Fibroblast of skin of back (primary cell): ENCODE measurements around the gene MARCHF10.

ENCODE experiments used
- DNase-seq: peaks from one replicate; pipeline ENCODE4 v3.0.0-alpha.2; 2013

The MARCHF10 gene

GRCh38 chr17:62753562-62753961, 54.6 kb downstream of the MARCHF10 start:
- DNase-seq: no peak

GRCh38 chr17:62751060-62751691, 56.9 kb downstream of the MARCHF10 start:
- DNase-seq: peak; percentile 15

DNA sequence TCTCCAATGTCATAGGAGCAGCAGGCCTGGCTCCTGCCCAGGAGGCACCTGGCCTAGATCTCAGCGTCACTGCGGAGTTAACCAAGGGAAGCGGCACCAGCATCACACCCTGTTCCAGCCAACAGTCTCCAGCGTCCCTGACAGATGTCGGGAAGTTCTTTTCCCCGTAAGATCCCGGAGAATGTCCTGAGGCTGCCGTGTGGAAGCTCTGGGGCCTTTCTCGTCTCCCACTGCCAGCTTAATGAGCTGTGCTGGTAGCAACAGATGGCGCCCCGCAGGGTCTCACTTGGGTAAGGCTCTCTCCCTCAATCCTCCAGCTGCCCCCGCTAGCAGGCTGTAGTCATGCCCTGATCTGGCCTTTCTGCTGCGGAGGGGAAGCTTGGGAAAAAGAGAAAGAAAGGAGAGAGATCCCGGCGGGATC, 57.5 kb downstream of the MARCHF10 start:
- peak; percentile 13 for DNase-seq

DNA sequence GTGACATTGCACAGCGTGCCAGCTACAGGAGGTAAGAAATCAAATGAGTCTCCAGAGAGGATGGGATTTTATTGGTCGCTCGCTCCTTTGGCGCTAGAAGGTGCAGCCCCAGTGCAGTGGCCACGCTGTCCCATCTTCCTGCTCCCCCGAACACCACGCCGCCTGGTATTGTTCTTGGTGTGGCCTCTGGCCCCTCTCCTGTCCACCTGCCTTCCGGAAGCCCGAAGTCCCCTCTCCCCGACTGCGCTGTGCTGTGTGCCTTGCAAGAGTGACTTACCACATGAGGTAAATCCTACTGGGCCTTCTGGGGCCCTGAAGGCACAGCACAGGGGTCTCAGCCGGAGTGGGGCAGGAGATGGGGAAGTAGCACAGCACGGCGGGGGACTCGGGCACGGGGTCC, 58.2 kb downstream of the MARCHF10 start:
- no peak for DNase-seq

DNA sequence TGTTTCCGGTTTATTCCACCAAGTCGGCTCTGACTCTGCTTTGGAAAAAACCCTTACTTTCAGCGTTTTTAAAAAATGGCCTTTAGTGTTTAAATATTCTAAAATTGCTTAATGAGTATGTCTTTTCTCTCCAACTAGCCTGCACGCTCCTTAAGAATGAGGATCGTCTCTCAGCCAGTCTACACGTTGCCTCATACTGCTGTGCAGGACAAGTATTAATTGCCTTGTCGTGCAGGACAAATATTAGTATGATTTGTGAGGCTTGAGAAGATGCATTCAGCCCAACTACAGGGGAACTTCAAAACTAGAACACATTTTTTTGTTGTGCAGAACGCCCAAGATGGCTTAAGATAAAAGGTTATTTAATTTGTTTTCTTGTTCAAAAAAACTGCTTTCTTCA, 61.2 kb downstream of the MARCHF10 start:
- no peak for DNase-seq

DNA sequence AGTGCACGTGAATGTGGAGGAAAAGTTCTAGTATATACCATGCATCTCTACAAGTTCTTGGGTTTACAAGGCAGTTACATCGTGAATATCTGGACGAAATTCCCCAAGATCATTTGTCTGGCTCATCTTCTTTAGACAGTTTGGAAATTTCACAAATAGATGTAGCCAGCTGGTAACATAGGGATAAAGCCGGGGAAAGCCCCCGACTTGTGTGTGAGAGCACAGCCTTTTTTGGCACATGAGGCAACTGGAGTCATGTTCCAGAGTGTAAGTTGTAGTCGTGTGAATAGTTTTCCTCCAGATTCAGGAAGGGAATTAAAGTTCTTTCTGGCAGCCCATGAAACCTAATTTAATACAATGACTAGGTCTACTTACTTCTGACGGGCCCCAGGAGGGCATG, 62.3 kb downstream of the MARCHF10 start:
- no peak for DNase-seq

- no peak for DNase-seq
These were observed 63.9 kb downstream of the MARCHF10 start for GRCh38 chr17:62744259-62744658.

DNA sequence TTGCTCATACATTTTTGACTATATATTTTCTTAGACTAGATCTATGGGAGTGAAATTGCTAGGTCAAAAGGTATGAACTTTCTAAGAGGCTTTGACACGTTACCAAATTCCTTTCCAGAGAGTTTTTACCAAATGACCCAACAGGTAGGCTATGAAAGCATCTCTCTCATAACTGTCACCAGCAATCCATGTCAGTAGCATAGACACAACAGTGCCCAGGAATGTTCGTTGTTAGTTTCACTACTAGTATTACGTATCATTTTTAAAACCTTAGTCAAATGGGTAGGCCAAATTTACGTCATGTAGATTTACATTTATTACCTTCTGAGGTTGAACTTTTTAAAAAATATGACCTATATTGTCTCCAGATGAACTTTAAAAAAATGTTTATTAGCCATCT, 66.8 kb downstream of the MARCHF10 start:
- DNase-seq: no peak

GRCh38 chr17:62739645-62740388, 68.3 kb downstream of the MARCHF10 start:
- peak; percentile 58 for DNase-seq

GRCh38 chr17:62738281-62738680, 69.8 kb downstream of the MARCHF10 start:
- no peak for DNase-seq

DNA sequence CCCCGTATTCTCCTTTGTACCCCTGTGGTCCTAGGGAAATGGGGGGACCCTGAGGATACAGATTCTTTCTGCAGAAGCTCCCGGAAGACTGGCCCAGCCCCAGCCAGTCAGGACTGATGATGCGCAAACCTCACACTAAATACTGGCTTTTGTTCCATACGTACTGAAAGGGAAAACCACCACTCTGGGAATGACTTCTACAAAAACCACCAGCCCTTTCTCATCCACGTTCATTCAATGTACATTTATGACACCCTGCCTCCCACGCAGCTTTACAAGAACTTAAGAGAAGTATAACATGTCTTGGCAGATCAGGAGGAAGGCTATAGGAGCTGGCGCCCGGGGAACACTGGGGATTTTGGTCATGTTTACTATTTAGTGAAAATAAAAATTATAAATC, 70.6 kb downstream of the MARCHF10 start:
- no peak for DNase-seq

GRCh38 chr17:62735044-62735651, 73.0 kb downstream of the MARCHF10 start:
- DNase-seq: no peak

DNA sequence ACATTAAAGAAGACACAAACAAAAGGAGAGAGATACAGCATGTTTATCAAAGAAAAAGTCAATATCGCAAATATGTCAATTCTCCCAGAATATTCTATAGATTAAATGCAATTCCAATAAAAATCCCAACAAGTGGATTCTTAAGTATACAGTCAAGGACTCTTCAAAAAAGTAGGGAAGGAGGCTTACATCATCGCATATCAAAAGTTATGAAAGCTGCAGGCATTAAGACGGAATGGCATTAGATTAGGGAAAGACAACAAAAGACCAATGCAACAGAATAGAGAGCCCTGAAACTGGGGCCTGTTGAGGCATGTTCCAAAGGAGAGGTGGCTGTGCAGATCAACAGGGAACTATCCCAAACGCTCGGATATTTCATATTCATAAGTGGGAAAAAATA, 76.0 kb downstream of the MARCHF10 start:
- no peak for DNase-seq

DNA sequence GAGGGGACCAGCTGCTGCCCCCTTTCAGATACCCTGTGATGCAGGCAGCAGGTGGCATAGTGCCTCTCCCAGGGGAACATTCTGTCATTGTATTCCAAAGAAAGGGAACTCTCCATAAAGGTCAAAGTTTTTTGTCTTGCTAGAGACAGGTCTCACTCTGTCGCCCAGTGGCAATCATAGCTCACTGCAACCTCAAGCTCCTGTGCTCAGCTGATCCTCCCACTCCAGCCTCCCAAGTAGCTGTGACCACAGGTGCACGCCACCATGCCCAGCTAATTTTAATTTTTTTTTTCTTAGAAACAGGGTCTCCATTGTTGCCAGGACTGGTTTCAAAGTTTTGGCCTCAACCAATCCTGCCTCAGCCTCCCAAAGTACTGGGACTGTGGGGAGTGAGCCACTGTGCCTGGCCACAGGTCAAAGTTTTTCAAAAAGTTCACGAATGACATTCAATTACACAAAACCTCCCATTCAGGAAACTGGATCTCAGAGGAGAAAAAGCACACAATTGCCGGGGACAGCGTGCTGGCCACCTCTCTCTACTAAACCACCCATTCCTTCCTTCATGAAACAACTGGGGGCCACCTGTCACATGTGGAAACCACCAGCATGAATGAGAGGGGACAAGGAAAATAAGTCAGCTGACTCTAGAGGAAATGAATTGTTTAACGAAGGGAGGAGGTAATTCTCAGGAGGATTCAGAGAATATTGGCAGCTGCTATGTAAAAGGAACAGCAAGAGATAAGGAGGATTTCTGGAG, 80.0 kb downstream of the MARCHF10 start:
- no peak for DNase-seq

DNA sequence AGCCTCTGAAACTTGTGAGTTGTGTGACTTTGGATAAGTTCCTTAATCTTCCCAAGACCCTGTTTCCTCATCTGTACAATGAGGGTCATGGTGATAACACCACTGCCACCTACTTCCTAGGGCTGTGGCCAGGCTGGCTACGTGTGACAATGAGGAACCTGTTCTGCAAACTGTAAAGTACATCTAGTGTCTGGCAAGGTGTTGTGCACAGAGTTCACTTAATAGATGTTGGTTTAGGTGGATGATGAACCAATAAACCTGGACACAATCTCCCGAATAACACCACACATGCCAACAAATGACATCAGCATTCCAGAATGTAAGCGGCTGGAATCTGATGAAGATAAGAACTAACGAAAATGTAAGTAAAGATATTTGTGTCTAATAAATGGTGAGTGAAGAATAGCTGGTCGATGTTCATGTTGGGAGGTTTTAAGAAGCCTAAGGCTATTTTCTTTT, 82.3 kb downstream of the MARCHF10 start:
- DNase-seq: peak; percentile 32

DNA sequence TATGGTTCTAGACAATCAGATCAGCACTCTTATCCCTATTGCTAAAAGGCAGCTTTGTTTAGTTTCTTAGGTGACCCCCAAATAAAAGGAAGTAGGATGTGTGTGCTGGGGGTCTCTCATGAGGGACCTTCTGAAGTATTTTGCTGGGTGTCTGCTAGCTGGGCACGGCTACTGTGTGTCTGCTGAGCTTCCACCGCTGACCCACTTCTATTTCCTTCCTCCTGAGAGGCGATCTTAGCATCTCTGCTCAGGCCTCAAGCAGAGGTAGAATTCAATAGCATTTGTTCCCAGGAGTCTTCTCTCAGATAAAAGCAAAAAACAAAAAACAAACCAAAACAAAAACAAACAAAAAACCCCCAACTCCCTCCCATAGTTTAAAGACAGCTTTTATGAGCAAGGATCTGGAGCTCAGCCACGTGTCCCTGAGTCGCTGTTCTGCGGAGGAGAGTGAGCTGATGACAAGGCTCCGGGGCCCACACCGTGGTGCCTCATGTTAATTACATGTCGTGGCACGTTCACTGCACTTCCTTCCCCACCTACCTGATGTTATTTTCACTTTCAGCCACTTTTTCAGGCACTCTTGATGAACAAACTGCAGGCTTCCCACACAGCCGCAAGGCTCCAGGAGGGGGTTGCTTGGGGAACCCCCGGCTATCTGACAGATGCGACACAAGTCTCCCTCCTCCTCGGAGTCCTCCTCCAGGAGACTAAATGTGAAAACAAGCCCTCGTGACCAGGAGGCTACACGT, 83.5 kb downstream of the MARCHF10 start:
- DNase-seq: no peak

DNA sequence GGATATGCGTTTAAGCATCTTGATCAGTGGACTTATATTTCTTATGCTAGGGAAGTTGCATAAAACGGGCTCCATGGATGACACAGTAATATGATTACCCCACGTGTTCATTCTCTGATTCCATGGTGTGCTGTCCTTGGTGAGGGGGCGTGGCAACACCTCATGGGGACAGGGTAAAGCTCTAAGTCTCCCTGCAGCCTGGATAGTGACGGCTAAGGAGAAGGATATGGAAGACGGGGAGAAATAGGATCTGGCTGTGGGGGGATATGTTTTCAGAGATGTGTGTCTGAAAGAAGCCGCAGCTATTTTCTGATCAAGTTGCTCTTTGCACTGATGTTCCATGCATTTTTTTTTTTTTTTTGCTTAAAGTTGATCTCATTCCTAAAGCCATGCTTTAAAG, 84.3 kb downstream of the MARCHF10 start:
- peak; percentile 16 for DNase-seq

- DNase-seq: no peak
These were observed 85.5 kb downstream of the MARCHF10 start for GRCh38 chr17:62722625-62723024.

- no peak for DNase-seq
These were observed 87.8 kb downstream of the MARCHF10 start for GRCh38 chr17:62720126-62720850.

GRCh38 chr17:62719586-62719985, 88.5 kb downstream of the MARCHF10 start:
- no peak for DNase-seq

GRCh38 chr17:62718429-62718828, 89.7 kb downstream of the MARCHF10 start:
- no peak for DNase-seq

- no peak for DNase-seq
These were observed 90.2 kb downstream of the MARCHF10 start for GRCh38 chr17:62717889-62718288.
